ENCODE results near the gene EIF4A2.
"Not testable (repeated sequence)": the region's sequence is repeated elsewhere in the genome, so short reads cannot be mapped to it uniquely, and the experiment has no call there.

EIF4A2 gene

DNA sequence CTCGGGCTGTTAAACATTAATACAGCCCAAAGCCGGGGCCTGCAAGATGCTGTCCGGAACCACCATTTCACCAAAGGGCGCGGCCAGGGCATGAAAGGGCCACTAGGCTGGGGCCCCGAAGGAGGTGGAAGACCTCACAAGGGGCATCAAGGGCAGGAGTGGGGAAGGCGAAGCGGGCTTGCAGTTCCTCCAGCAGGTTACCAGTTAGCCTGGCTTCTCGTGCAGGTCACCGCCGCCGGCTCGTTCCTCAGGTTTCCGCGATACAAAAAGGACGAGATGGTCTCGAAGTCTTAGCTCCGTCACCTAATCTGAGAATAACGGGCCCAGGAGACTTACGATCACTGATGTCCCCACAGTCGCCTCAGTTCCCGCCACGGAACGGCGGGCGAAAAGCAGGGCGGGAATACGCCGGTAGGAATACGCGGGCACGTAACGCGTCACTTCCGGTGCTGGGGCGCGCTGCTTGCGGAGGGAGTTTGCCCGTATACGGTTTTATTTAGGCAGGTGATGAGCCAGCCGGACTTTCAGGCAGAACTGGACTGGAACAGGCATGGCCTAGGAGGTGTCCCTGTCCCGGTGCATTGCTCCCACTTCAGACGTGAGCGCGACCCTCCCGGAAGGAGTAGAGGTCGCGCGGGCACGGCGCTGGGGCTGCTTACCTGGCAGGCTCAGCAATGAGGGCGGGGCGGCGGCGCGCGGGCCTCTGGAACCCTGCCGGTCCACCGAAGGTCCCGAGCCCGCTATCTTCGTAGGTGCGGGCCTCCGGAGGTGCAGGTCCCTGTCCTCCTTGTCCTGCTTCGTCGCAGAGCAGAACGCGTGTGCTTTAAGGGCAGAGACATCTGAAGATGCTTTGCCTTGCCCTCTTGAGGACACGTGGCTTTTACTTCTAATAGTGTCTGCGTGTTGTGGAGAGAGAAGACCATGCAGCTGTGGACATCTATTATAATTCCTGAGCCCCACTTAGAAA, 23.0 kb downstream of the EIF4A2 start, which contains the start of gene RFC4:
RFC4 (minus strand) TSS at position 394 of the 967 bp plus-strand sequence. CDS start 1,769 bp downstream, outside the sequence.
- Histone ChIP-seq H3K27me3 (replicated peaks; ENCODE audit: insufficient read depth, low read length) (no peaks in the 10 kb centered on the region), H3K9me2 (replicated peaks; ENCODE audit: insufficient read depth, low read length) (no peaks in the 10 kb centered on the region), H3K36me3 (replicated peaks; ENCODE audit: insufficient read depth, low read length) (peaks cover 10% of the 10 kb centered on the region; the same call in 1 of the 2 replicates), H3F3A (ENCODE audit: insufficient read depth, low read length) (0 out of 2 replicates have a peak, but pooled peaks cover 7% of the 10 kb centered on the region), H3K4me2 (ENCODE audit: low read depth, low read length) (peak within 1 kb of the TSS; percentile 94), H3K9me3 (replicated peaks; ENCODE audit: insufficient read depth, low read length) (no peaks in the 10 kb centered on the region), H3K79me2 (ENCODE audit: low read length) (peaks cover 42% of the 10 kb centered on the region), H3K27ac (ENCODE audit: low read length) (peak within 1 kb of the TSS; percentile 66), H3K4me1 (ENCODE audit: low read length) (peaks cover 16% of the 10 kb centered on the region), H4K20me1 (ENCODE audit: insufficient read depth, low read length) (no peaks in the 10 kb centered on the region), H3K9ac (ENCODE audit: low read length) (peak within 1 kb of the TSS; percentile 82), H2AFZ (ENCODE audit: low read length) (peak within 1 kb of the TSS; percentile 89), H3K4me3 (ENCODE audit: low read length) (peak within 1 kb of the TSS; percentile 78)
- DNase-seq = peak; percentile 96
- TF ChIP-seq EZH2phosphoT487 (IDR thresholded peaks at IDR 0.05; ENCODE audit: low read length) (no peak), EZH2 (optimal IDR thresholded peaks at IDR 0.05; ENCODE audit: low read depth, low read length) (no peak)
- TF ChIP-seq, protein P1, sequence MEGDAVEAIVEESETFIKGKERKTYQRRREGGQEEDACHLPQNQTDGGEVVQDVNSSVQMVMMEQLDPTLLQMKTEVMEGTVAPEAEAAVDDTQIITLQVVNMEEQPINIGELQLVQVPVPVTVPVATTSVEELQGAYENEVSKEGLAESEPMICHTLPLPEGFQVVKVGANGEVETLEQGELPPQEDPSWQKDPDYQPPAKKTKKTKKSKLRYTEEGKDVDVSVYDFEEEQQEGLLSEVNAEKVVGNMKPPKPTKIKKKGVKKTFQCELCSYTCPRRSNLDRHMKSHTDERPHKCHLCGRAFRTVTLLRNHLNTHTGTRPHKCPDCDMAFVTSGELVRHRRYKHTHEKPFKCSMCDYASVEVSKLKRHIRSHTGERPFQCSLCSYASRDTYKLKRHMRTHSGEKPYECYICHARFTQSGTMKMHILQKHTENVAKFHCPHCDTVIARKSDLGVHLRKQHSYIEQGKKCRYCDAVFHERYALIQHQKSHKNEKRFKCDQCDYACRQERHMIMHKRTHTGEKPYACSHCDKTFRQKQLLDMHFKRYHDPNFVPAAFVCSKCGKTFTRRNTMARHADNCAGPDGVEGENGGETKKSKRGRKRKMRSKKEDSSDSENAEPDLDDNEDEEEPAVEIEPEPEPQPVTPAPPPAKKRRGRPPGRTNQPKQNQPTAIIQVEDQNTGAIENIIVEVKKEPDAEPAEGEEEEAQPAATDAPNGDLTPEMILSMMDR (IDR thresholded peaks at IDR 0.05; ENCODE audit: low read length) = no peak

DNA sequence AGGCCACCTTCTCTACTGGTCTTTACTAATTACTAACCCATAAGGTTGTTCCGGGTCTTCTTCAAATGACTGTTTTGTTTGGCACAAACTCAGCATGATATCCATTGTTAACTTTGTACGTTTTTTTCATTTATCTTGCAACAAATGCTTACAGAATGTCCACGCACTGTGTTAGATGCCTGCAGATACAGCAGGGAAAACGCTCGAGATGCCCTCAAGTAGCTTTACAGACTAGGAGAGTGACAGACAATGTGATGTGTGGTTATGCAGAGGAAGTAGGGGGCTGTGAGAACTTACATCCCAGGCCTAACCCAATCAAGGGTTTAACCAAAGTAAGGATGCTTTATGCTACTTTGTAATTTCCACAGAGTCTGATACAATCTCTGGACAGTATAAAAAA, 23.9 kb downstream of the EIF4A2 start:
- Histone ChIP-seq H3K27ac (ENCODE audit: low read length) (peak overlapping the region; percentile 66; the same call in 1 of the 2 replicates), H3K36me3 (replicated peaks; ENCODE audit: insufficient read depth, low read length) (peaks cover 10% of the 10 kb centered on the region; the same call in 1 of the 2 replicates), H3K27me3 (replicated peaks; ENCODE audit: insufficient read depth, low read length) (no peaks in the 10 kb centered on the region), H3K4me1 (ENCODE audit: low read length) (peaks cover 16% of the 10 kb centered on the region), H3K9me3 (replicated peaks; ENCODE audit: insufficient read depth, low read length) (no peaks in the 10 kb centered on the region), H3F3A (ENCODE audit: insufficient read depth, low read length) (0 out of 2 replicates have a peak, but pooled peaks cover 7% of the 10 kb centered on the region), H3K4me3 (ENCODE audit: low read length) (peak overlapping the region; percentile 78), H3K79me2 (ENCODE audit: low read length) (peaks cover 38% of the 10 kb centered on the region), H3K9me2 (replicated peaks; ENCODE audit: insufficient read depth, low read length) (no peaks in the 10 kb centered on the region), H3K4me2 (ENCODE audit: low read depth, low read length) (peak overlapping the region; percentile 94), H2AFZ (ENCODE audit: low read length) (peak overlapping the region; percentile 89), H3K9ac (ENCODE audit: low read length) (peak overlapping the region; percentile 82), H4K20me1 (ENCODE audit: insufficient read depth, low read length) (no peaks in the 10 kb centered on the region)
- TF ChIP-seq EZH2 (optimal IDR thresholded peaks at IDR 0.05; ENCODE audit: low read depth, low read length) = no peak
- TF ChIP-seq EZH2phosphoT487 (IDR thresholded peaks at IDR 0.05; ENCODE audit: low read length) = no peak
- TF ChIP-seq, protein P1 (IDR thresholded peaks at IDR 0.05; ENCODE audit: low read length) = no peak
- no peak for DNase-seq

DNA sequence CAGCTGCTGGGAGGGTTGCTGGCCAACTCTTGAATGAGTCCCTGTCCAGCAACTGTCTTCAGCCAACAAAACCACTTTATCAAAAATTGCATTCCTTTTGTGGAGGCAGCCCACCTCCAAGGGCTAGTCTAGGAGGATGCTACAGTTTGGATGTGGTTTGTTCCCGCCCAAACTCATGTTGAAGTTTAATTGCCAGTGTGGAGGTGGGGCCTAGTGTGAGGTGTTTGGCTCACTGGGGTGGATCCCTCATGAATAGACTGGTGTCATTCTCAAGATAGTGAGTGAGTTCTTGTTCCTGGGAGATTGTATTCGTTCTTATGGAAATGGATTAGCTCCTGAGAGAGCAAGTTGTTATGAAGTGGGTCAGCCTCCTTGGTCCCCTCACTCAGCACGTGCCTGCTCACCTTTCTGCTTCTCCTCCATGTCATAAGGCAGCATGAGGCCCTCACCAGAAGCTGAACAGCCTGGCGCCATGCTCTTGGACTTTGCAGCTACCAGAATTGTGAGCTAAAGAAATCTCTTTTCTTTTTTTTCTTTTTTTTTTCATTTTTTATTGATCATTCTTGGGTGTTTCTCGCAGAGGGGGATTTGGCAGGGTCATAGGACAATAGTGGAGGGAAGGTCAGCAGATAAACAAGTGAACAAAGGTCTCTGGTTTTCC, 27.1 kb downstream of the EIF4A2 start:
- H3K4me3 ChIP-seq (ENCODE audit: low read length) = no peak overlapping the region
- H3K4me1 ChIP-seq (ENCODE audit: low read length) = peaks cover 8% of the 10 kb centered on the region
- H4K20me1 ChIP-seq (ENCODE audit: insufficient read depth, low read length) = no peaks in the 10 kb centered on the region
- H3K27ac ChIP-seq (ENCODE audit: low read length) = no peak overlapping the region
- H3K9ac ChIP-seq (ENCODE audit: low read length) = no peak overlapping the region
- TF ChIP-seq EZH2phosphoT487 (IDR thresholded peaks at IDR 0.05; ENCODE audit: low read length) (no peak), EZH2 (optimal IDR thresholded peaks at IDR 0.05; ENCODE audit: low read depth, low read length) (no peak)
- TF ChIP-seq, protein P1 (IDR thresholded peaks at IDR 0.05; ENCODE audit: low read length) = no peak
- no peaks in the 10 kb centered on the region for H3K9me3 ChIP-seq (replicated peaks; ENCODE audit: insufficient read depth, low read length)
- H3K9me2 ChIP-seq (replicated peaks; ENCODE audit: insufficient read depth, low read length) = no peaks in the 10 kb centered on the region
- H2AFZ ChIP-seq (ENCODE audit: low read length) = no peak overlapping the region
- H3K79me2 ChIP-seq (ENCODE audit: low read length) = peaks cover 9% of the 10 kb centered on the region
- no peaks in the 10 kb centered on the region for H3K36me3 ChIP-seq (replicated peaks; ENCODE audit: insufficient read depth, low read length)
- no peaks in the 10 kb centered on the region for H3K27me3 ChIP-seq (replicated peaks; ENCODE audit: insufficient read depth, low read length)
- 0 out of 2 replicates have a peak, but pooled peaks cover 7% of the 10 kb centered on the region for H3F3A ChIP-seq (ENCODE audit: insufficient read depth, low read length)
- no peak for DNase-seq
- H3K4me2 ChIP-seq (ENCODE audit: low read depth, low read length) = no peak overlapping the region

DNA sequence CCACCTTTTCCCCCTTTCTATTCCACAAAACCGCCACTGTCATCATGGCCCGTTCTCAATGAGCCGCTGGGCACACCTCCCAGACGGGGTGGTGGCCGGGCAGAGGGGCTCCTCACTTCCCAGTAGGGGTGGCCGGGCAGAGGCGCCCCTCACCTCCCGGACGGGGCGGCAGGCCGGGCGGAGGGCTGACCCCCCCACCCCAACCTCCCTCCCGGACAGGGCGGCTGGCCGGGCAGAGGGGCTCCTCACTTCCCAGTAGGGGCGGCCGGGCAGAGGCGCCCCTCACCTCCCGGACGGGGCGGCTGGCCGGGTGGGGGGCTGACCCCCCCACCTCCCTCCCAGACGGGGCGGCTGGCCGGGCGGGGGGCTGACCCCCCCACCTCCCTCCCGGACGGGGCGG, 27.9 kb downstream of the EIF4A2 start:
- DNase-seq; H3K4me1 ChIP-seq (ENCODE audit: low read length); H3K9me2 ChIP-seq (replicated peaks; ENCODE audit: insufficient read depth, low read length); H3K36me3 ChIP-seq (replicated peaks; ENCODE audit: insufficient read depth, low read length); H3K27ac ChIP-seq (ENCODE audit: low read length); H4K20me1 ChIP-seq (ENCODE audit: insufficient read depth, low read length); H3K4me3 ChIP-seq (ENCODE audit: low read length); H3K9me3 ChIP-seq (replicated peaks; ENCODE audit: insufficient read depth, low read length); H3K27me3 ChIP-seq (replicated peaks; ENCODE audit: insufficient read depth, low read length); H3F3A ChIP-seq (ENCODE audit: insufficient read depth, low read length); H3K9ac ChIP-seq (ENCODE audit: low read length); H3K79me2 ChIP-seq (ENCODE audit: low read length); H2AFZ ChIP-seq (ENCODE audit: low read length); H3K4me2 ChIP-seq (ENCODE audit: low read depth, low read length): not testable (repeated sequence)
